GM19023 (cell line): ENCODE data around the gene SHANK2.

Experiments used
- ATAC-seq: cut with Tn5 transposase; IDR thresholded peaks from one replicate; pipeline ENCODE4 v1.9.1; 2021; ENCODE audit warnings: mild to moderate bottlenecking, moderate library complexity; ENCODE audit not compliant: unreplicated experiment

The SHANK2 gene

GRCh38 chr11:71222318-71223080 is 29.9 kb downstream of the SHANK2 start:
- no peak for ATAC-seq

- no peak for ATAC-seq
Observed at GRCh38 chr11:71221821-71222220, 30.6 kb downstream of the SHANK2 start.

DNA sequence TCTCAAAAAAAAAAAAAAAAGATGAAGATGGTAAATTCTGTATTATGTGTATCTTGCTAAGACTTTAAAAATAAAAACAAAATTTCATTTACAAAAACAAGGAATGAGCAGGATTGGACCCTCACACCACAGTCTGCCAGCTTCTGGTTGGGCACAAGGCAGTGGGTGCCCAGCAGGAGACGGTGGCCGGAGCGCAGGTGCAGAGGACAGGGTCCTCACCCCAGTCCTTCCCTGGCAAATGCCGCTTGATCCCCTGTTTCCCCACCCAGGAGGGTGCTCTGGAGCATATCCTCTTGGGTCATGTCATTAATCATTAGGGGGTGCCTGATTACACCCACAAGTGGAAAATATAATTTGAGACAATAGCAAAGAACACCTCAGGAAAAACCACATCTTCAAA is 31.2 kb downstream of the SHANK2 start:
- ATAC-seq, result no peak

DNA sequence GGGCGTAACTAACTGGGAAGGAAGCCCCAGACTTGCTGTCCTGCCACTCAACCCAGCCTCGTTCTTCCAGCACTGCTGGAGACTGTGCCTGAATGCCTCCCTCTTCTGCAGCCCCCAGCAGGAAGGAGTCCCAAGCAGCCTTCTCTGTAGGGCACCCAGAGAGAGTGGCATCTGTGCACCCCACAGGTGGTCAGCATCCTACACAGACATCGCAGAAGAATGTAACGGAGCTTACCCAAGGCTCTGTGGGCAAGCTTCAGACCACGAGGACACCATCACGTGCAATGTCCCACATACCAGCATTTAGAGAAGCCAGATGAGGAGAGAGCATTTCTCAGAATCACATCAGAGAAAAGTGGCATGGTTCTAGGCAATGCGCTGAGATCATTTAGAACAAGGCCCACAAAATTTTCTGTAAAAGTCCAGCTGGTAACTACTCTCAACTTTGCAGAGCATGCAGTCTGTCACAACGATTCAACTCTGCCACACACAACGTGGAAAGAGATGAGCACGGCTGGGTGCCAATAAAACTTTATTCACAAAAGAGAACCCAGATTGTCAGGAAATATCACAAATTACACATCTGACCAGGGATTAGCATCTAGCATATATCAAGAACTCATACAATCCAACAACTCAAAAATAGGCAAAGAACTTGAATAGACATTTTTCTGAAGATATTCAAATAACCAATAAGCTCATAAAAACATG is 33.4 kb downstream of the SHANK2 start:
- ATAC-seq, result no peak

- ATAC-seq, result no peak
Observed at GRCh38 chr11:71215425-71215965, 36.9 kb downstream of the SHANK2 start.

- no peak for ATAC-seq
Observed at GRCh38 chr11:71214553-71215424, 37.6 kb downstream of the SHANK2 start.

DNA sequence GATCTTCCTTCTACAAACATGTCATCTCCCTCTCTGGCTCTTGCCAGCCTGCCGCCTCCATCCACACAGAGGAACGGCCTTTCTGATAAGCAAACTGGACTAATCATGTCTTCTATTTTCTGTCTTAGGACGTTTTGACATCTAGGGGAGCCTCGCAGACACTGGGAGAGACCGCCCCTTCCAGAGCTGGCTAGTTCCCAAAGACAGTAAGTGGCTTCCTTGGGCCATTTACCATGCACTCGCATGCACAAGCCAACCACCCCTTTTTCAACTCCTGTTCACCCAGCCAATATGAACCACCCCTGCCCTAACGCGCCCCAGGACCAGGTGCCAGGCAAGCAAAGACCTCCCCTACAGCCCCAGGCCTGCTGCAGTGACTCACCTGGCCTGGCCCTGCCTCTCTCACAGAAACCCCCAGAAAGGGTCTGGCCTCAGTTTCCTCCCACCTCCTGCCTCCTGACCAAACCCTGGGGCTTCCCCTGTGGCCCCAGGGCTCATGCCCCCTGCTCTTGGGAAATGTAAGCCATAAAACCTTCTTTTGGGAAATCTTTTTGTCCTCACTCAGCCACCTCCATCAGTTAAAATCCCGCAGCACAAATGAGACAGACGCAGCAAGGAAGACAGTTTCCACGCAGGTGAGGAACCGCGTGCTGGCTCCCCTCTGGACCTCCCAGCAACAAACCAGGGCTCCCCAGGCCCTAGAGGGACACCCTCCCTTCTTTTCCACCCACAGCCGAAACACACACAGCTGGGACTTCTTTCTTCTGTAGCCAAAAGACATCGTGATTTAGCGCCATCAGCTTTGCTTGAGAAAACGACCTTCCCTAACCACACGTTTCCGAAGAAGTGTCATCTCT is 38.5 kb downstream of the SHANK2 start:
- ATAC-seq, result no peak

- ATAC-seq, result no peak
Observed at GRCh38 chr11:71212871-71213559, 39.4 kb downstream of the SHANK2 start.

DNA sequence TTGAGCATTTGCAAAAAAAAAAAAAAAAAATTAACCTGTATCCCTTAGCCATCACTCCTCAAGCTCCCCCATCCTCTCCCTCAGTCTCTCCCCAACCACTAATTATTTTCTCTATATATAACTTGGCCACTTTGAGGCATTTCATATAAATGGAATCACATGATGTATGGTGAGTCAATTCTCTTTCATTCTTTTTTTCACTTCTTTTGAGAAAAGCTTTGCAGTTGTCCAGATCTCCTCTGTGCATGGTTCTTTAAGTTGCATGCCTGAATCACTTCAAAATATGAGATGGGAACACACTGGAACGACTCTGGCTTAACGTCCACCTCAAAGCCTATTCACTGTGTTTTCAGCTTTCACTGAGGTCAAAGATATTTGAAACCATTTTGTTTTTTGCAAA is 40.7 kb downstream of the SHANK2 start:
- ATAC-seq, result no peak

- no peak for ATAC-seq
Observed at GRCh38 chr11:71210861-71211260, 41.5 kb downstream of the SHANK2 start.

GRCh38 chr11:71209656-71210055 is 42.7 kb downstream of the SHANK2 start:
- no peak for ATAC-seq

DNA sequence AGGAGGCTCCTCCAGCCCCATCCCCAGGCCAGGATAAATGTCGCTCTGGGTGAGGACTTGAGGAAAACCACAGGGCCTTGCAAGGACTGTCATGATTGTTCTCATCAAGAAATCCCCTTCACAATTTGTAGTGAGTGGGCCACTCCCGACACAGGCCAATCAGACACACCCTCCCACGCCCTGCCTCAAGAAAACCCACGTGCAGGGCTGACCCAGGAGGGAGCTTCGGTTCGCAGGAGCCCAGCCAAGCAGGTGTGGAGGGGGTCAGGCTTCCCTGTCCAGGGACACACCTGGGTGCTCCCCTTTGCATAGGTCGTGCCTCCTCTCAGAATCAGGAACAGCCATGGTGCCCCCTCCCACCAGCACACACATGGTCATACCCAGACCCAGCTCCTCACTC is 43.2 kb downstream of the SHANK2 start:
- ATAC-seq, result no peak

DNA sequence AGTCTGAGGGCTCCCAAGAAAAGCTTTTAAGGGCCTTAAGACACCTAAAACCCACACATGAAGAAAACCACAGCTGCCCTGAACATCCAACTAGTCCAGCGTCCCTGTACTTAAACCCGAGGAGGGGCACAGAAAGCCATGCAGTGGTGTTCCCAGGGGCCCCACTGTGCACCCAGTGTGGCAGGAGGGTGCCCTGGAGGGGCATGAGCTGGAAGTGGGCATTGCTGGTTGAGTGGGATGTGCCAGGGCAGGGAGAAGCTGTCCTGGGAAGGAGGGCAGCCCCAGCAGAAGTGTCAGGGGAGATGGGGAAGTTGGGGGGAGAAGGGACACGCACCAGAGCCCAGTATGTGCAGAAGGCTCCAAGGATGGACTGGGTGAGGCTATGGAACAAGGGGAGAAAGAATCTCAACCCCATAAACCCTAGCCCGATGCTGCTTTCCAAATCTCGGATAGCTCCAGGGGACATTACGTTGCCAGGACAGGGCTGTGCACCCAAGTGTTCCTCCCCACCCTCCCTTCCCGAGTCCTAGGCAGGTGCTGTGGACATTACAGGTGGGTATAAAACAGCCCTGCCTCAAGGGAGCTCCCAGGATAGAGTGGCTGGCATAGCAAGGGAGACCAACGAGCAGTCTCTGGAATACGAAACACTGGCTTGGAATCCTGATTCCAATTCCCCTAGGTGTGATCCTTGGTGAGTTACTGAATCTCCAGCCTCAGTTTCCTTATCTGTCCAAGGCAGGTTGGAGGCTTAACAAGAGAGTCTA is 44.2 kb downstream of the SHANK2 start:
- ATAC-seq, result no peak

GRCh38 chr11:71207563-71207962 is 44.8 kb downstream of the SHANK2 start:
- ATAC-seq, result no peak

- ATAC-seq, result no peak
Observed at GRCh38 chr11:71206186-71206585, 46.2 kb downstream of the SHANK2 start.

DNA sequence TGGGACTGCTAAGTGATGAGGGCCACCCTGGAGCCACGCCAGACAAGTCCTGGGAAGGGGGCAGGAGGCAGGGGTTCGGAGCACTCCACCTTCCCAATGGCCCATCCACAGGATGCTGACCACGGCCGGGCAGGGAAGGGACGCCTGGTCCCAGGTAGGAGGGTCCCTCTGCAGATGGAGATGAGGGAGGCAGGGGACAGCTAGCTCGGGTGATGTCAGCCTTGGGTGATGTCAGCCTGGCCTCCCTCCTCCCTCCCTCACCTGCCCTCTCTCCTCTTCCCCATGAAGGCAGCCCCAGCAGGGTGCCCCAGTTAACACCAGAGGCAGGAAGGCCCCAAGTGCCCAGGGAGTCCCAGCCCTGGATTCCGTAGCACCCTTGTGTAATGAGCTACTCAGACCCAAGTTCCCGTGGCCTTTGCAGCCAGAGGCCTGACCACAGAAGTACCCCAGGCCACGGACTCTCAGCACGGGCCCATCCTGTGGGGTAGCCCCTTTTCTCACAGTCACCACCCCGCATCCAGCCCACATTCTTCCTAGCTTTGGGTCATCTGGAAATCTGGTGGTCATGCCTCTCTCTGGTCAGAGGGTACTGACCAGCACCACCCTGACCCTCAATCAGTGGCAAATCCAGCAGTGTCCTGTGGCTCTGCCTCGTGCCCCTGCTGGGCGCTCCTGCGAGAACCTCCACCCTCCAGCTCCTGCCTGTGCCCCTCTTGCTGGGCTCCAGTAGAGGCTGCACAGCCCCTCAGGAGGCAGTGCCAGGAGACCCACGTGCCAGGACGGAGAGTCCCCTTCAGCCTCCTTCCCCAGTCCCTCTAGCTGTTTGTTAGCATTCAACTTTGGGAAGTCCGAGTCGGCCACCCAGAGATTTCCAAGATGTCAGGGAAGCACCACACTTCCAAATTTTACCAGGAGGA is 47.4 kb downstream of the SHANK2 start:
- ATAC-seq, result no peak

GRCh38 chr11:71204294-71204693 is 48.1 kb downstream of the SHANK2 start:
- ATAC-seq, result no peak

DNA sequence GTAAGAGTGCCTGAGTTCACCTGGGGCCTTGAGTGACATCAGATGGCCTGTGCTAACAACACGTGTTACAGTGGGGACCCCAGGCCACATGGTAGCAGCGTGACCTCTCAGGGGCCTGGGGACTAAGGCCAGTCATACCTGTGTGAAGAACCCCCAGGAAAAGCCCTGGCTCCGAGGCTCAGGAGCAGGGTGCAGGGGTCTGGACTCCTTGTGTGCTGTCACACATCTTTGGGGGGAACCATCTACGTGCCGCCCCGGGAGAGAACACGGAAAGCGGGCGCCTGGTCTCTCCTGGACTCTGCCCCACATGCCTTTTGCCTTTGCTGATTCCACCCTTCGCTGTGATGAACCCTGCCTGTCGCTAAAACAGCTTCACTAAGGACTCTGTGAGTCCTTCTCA is 48.7 kb downstream of the SHANK2 start:
- ATAC-seq, result no peak
